Upper lobe of left lung (tissue), 4 donors: ENCODE data around the gene KCNJ11.

Source experiments
- EP300 ChIP-seq, 4 donors: sonication (generic); formaldehyde crosslinking; IDR thresholded peaks; one replicate each; pipeline ENCODE4 v1.5.1; 2017; ENCODE audit warnings: antibody characterized with exemption in 4 of 4, control low read depth in 2 of 4
- POLR2A ChIP-seq, 4 donors: fragments of 450-650 bp; IDR thresholded peaks; one replicate each; pipeline ENCODE4 v1.5.1; 2016 to 2017; ENCODE audit warnings: antibody characterized with exemption in 4 of 4, mild to moderate bottlenecking in 2 of 4
- POLR2AphosphoS5 ChIP-seq, 2 donors: sonication (generic); formaldehyde crosslinking; IDR thresholded peaks; one replicate each; pipeline ENCODE4 v1.5.1; 2017; ENCODE audit warnings: antibody characterized with exemption in 2 of 2
- TF ChIP-seq, protein P1 (sequence below), 6 experiments: fragments of 450-650 bp in 4 of 6; fragments of 200-600 bp in 2 of 6; sonication (generic) in 2 of 6; IDR thresholded peaks; one replicate each; pipeline ENCODE4 v1.5.1; 2016 to 2019; ENCODE audit warnings: antibody characterized with exemption in 6 of 6

DNA sequence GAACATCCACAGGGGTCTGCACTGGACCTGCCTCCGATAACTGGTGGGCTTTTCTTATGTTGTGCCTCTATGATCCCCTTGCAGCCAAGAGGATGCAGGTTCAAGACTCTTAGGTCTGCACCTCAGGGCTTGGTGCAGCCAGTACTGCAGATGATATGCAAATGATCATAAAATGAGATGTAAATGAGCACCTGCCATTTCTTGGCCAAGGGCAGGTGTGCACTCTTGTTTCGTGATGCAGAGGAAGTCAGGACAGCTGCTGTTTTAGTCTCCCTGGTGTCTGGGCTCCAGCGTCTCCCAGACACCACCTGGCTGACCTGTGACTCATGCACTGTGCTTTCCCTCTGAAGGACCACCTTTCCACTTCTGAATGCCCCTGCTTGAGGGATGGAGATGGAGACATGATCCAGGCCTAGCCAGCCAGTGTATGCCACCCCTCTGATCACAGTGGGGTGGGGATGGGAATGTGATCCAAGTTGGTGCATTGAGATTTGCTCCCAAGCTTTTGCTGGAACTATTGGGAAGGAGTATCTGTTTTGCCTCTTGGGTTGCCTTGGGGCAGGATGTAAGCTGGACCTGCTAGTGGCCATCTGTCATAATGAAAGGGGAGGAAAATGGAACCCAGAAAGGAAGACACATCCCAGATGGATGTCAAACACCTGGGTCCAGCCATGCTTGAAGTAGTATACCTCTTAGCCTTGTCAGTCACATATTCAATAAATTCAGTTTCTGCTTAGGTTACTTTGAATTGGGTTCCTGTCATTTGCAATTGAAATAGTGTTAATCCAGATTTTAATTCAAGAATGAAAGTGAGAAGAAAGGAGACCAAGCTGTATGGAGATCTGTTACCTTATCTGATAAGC lies 3.3 kb upstream of the KCNJ11 start:
- TF ChIP-seq, protein P1, sequence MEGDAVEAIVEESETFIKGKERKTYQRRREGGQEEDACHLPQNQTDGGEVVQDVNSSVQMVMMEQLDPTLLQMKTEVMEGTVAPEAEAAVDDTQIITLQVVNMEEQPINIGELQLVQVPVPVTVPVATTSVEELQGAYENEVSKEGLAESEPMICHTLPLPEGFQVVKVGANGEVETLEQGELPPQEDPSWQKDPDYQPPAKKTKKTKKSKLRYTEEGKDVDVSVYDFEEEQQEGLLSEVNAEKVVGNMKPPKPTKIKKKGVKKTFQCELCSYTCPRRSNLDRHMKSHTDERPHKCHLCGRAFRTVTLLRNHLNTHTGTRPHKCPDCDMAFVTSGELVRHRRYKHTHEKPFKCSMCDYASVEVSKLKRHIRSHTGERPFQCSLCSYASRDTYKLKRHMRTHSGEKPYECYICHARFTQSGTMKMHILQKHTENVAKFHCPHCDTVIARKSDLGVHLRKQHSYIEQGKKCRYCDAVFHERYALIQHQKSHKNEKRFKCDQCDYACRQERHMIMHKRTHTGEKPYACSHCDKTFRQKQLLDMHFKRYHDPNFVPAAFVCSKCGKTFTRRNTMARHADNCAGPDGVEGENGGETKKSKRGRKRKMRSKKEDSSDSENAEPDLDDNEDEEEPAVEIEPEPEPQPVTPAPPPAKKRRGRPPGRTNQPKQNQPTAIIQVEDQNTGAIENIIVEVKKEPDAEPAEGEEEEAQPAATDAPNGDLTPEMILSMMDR (IDR thresholded peaks at IDR 0.05), result no peak
- TF ChIP-seq EP300 (IDR thresholded peaks at IDR 0.05) (no peak), POLR2A (IDR thresholded peaks at IDR 0.05) (no peak), POLR2AphosphoS5 (IDR thresholded peaks at IDR 0.05) (no peak)
